ENCODE results near the gene OR2L5.

Gene OR2L5, protein sequence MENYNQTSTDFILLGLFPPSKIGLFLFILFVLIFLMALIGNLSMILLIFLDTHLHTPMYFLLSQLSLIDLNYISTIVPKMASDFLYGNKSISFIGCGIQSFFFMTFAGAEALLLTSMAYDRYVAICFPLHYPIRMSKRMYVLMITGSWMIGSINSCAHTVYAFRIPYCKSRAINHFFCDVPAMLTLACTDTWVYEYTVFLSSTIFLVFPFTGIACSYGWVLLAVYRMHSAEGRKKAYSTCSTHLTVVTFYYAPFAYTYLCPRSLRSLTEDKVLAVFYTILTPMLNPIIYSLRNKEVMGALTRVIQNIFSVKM

DNA sequence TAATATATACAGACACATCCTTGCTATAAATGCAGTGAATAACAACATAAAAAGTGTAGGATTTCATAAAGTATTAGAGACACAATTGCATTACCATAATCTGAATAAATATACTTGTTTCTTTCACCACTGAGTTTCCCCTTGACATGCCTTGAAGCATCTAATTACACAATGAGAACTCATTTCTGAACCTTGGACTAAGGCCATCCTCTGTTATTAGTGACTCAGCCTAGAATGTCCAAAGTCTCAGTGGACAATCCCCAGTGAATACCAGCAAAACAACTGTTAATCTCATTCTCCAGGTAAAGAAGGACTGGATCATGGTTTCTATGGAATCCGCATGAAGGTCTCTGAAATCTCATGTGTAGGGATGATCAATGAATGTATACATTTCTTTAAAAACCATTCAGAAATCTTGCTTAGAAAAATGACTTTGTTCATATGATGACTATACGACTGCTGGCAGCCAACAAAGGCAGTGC lies at the start of gene OR2L5:
OR2L5 (plus strand) TSS at position 432 of the 482 bp plus-strand sequence. CDS start 8,288 bp downstream, outside the sequence.
- DNase-seq (ENCODE audit: low spot score), result no peak

DNA sequence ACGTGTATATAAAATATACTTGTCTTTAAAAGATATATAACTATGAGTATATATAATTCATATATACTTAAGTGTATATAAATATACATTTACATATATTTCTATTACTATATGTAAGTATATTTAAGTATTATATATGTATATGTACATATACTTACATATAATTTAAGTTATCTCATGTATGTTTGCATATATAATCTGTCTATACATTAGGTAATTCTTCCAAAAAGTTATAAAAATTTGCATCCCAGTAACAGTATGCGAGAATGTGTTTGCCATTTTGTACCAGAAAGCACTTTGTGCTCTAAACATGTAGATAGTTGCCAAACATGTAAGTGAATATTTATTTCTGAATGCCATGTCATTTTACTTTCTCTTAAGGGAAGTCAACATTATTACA lies 48.5 kb upstream of the OR2L5 start, which contains the start of gene OR2AK2:
OR2AK2 (plus strand) TSS at position 301 of the 400 bp plus-strand sequence. CDS start 144 bp downstream, outside the sequence.
- DNase-seq (ENCODE audit: low spot score), result no peak

DNA sequence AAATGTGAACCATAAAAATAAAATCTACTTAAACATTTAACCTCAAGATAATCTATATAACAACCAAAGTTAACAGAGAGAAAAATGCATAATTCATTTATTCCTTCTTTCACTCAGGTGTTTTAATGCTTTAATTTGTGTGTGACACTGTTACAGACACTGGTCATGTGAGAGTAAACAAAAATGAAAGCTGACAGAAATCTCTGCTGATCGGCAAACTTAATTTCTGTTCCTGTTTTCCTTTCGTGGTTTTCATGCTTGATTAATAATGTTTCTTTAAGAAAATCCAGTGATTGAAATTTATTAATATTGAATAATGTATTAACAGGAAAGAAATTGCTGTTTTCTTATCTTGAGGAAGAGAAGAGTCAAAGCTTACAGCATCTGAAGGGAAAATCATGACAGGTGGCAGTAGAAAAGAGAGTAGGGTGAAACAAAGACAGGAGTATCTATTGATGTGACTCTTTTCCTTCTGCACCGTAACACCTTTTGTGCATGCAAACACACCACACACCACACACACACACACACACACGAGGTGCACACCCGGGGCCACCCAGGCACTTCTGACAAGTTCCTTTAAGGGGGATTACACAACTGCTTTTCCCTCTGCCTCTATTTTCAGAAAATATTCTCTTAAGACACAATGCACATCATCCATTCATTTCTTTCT lies 46.8 kb upstream of the OR2L5 start:
- DNase-seq (ENCODE audit: low spot score), result peak; percentile 41

DNA sequence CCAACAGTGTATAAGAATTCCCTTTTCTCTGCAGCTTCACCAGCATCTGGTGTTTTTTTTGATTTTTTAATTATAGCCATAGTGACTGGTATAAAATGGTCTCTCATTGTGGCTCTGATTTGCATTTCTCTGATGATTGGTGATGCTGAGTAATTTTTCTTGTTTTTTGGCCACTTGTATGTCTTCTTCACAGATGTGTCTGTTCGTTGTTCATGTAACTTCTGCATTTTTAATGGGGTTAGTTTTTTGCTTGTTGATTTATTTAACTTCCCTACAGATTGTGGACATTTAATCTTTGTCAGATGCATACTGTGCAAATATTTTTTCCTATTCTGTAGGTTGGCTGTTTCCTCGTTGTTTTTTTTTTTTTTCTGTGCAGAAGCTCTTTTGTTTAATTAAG lies 20.5 kb upstream of the OR2L5 start:
- no peak for DNase-seq (ENCODE audit: low spot score)

DNA sequence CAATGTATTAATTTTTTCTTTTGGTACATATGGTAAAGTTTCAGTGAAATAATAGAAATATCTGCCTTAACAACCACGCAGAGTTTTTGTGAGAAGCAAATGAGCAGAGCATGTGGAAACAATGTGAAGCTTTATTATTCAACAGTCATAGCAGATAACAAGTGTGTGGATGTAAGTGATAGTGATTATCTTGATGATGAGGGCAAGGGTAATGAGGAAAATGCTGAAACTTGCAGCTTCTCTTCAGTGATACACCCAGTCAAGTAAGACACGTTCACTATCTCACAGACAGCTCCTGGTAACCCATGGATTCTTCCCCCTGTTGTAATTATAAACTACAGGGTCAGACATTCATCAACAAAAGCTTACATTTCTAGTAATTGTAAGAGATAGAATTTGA lies 14.6 kb upstream of the OR2L5 start:
- no peak for DNase-seq (ENCODE audit: low spot score)

DNA sequence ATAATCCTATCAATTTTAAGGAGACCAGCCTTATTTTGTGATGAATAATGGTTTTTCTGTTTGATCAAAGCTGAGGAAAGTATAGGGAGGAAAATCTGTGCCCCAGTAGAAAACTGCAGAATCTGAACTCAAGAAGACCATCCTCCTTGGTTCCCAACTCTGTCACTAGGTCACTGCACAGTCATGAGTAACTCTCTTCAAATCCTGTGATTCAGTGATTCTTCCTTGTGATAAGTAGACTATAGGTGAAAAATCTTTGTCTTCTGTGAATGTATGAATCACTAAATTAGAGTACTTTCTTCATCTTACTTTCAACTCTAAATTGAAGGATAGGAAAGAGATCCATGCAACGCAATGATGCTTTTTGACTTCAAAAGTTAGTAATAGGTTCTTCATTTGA lies 13.3 kb upstream of the OR2L5 start:
- DNase-seq (ENCODE audit: low spot score), result no peak

DNA sequence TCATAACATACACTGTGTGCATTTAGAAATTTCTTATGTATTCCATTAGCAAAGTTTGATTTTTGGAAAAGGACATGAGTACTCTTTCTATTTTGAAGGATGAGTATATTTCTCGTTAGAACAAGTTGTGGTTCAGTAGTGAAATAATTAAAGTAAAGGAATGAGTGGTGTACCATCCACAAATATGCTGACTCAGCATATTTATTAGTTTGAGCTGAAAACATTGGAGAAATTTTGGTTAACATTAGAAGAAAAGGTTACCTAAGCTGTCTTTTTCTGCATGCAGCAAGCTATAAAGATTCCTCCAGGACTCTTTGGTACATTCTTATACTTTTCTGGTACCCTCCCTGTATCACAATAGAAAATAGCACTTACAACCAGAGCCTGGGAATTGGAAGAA lies 5.7 kb upstream of the OR2L5 start:
- no peak for DNase-seq (ENCODE audit: low spot score)

DNA sequence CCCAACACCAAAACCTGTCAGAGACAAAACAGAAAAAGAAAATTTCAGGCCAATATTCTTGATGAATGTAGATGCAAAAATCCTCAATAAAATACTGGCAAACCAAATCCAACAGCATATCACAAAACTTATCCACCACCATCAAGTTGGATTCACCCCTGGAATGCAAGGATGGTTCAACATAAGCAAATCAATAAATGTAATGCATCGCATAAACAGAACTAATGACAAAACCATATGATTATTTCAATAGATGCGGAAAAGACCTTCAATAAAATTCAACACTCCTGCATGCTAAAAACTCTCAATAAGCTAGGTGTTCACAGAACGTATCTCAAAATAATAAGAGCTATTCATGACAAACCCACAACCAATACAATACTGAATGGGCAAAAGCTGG lies 3.8 kb upstream of the OR2L5 start:
- DNase-seq (ENCODE audit: low spot score), result no peak

DNA sequence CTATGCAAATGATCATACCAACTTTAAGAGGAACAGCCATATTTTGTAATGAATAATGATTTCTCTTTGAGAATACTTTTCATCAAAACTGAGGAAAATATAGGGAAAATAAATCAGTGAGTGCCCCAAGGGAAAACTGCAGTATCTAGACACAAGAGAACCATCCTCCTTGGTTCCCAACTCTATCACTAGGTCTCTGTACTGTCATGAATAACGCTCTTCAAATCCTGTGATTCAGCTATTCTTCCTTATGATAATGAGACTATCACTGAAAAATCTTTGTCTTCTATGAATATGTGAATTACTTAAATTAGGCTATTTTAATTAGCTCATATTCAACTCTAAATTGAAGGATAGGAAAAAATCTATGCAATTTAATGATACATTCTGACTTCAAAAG lies 2.3 kb downstream of the OR2L5 start:
- no peak for DNase-seq (ENCODE audit: low spot score)

DNA sequence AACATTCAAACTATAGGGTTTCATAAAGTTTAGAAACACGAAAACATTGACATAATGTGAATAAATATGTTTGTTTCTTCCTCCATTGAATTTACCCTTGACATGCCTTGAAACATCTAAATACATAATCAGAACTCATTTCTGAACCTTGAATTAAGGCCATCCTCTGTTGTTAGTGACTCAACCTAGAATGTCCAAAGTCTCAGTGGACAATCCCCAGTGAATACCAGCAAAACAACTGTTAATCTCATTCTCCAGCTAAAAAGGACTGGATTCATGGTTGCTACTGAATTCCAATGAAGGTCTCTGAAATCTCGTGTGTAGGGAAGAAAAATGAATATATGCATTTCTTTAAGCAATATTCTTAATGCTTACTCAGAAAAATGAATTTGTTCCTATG lies 16.3 kb downstream of the OR2L5 start, which contains the start of gene OR2L2:
OR2L2 (plus strand) TSS at position 301 of the 400 bp plus-strand sequence. CDS start 8,198 bp downstream, outside the sequence.
- DNase-seq (ENCODE audit: low spot score), result no peak

DNA sequence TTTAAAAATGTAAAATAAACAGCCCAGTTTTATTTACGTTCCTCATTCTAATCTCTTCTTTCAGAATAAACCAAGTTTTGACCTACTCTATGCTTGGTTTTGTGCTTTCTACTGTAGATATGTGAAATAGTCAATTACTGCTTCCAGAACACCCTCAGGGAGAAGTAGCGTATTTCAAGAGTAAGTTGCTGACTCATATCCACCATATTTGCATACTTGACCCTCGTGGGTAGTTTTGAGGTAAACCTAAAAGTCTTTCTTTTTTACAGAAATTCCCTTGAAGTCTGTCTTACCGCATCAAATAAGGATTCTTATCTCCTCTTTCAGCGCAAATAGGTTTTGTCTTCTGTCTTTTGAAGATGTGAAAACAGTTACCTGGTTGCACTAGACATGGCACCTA lies 31.7 kb downstream of the OR2L5 start:
- no peak for DNase-seq (ENCODE audit: low spot score)

DNA sequence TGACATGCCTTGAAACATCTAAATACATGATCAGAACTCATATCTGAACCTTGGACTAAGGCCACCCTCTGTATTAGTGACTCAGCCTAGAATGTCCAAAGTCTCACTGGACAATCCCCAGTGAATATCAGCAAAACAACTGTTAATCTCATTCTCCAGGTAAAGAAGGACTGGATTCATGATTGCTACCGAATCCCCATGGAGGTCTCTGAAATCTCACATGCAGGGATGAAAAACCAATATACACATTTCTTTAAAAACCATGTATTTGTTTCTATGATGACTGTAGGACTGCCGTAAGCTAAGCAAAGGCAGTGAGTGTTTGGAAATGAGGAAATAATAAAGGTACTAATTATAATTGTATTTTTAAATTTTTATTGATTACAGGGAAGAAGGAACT lies 33.1 kb downstream of the OR2L5 start, which contains the start of gene OR2L3:
OR2L3 (plus strand) TSS at position 301 of the 400 bp plus-strand sequence. CDS start 13,846 bp downstream, outside the sequence.
- no peak for DNase-seq (ENCODE audit: low spot score)

DNA sequence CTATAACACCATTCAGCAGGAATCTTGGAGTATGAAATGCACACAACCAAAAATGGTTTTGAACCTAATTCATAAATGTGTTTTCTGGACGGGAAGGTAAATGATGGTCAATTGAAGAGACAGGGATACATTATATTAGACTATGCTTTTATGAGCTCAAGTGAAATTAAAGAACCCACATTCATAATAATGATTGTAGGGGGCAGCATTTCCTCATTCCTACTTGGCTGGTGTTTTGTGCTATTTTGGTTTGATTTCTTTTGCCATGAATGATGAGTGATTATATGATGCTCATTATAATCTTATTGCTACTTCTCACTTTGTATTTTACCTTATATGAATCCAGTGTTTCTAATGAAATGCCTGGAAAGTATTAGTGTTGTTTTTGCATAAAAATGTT lies 33.5 kb downstream of the OR2L5 start:
- peak; percentile 11 for DNase-seq (ENCODE audit: low spot score)

DNA sequence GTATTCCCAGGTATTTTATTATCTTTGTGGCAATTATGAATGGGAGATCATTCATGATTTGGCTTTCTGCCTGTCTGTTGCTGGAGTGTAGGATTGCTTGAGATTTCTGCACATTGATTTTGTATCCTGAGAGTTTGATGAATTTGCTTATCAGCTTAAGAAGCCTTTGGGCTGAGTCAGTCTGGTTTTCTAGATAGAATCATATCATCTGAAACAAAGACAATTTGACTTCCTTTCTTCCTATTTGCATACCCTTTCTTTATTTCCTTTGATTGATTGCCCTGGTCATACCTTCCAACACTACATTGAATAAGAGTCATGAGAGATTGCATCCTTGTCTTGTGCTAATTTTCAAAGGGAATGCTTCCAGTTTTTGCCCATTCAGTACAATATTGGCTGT lies 41.2 kb downstream of the OR2L5 start:
- no peak for DNase-seq (ENCODE audit: low spot score)

DNA sequence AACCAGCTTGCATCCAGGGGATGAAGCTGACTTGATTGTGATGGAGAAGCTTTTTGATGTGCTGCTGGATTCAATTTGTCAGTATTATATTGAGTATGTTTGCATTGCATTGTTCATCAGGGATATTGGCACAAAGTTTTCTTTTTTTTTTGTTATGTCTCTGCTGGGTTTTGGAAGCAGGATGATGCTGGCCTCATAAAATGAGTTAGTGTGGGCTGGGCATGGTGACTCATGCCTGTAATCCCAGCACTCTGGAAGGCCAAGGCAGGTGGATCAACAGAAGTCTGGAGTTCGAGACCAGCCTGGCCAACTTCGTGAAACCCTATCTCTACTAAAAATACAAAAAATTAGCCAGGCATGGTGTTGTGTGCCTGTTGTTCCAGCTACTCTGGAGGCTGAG lies 41.8 kb downstream of the OR2L5 start:
- no peak for DNase-seq (ENCODE audit: low spot score)

DNA sequence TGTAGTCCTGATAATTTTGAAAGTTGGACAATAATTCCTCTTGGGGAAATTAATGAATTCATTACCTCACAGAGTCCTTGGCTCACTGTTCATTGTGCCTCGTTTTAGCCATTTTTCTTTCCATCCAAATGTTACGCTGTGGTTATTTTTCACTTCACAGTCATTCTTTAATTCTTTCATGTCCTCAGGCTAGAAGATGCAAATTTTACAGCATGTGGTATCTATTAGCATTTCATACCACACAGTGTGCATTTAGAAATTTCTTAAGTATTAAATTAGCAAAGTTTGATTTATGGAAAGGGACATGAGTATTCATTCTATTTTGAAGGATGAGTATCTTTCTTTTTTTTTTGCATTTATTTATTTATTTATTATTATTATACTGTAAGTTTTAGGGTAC lies 51.6 kb downstream of the OR2L5 start:
- no peak for DNase-seq (ENCODE audit: low spot score)

DNA sequence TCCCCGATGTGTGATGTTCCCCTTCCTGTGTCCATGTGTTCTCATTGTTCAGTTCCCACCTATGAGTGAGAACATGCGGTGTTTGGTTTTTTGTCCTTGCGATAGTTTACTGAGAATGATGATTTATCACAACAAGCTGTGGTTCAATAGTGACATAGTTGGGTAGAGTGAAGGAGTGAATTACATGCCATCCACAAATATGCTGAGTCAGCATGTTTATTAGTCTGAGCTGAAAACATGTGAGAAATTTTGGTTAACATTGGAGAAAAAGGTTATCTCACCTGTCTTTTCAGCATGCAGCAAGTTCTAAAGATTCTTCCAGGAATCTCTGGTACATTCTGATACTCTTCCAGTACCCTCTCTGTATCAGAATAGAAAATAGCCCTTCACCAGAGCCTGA lies 52.1 kb downstream of the OR2L5 start:
- no peak for DNase-seq (ENCODE audit: low spot score)

Measured in NAMALWA (cell line).